ENCODE measurements around the gene HEPACAM2.

DNA sequence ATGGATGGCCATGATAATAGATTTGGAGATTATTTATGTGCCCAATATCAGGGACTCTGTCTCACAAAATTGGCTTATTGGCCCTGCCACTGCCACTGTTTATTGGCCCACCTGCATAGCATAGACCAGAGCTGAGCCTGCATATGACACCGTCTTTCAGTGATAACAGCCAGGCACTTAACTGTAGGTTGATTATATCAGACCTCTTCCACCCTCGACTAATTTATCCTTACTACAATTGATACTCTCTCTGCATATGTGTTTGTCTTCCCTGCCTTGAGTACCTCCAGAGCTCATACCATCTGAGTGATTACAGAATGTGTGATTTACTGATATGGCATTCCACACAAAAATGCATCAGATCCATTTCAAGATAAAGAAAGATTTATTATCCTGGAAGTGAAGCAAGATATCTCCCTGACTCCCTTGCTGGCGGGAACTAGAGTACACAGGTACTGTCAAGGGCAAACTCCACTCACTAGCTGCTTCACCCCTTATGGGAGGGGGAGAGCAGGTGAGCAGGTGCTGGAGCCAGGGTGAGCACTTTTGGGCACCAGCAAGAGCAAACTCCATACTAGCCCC is 65.0 kb downstream of the HEPACAM2 start:
- TF ChIP-seq EZH2 (IDR thresholded peaks at IDR 0.05; ENCODE audit: low read length, missing control alignments) = no peak
- TF ChIP-seq, protein P1, sequence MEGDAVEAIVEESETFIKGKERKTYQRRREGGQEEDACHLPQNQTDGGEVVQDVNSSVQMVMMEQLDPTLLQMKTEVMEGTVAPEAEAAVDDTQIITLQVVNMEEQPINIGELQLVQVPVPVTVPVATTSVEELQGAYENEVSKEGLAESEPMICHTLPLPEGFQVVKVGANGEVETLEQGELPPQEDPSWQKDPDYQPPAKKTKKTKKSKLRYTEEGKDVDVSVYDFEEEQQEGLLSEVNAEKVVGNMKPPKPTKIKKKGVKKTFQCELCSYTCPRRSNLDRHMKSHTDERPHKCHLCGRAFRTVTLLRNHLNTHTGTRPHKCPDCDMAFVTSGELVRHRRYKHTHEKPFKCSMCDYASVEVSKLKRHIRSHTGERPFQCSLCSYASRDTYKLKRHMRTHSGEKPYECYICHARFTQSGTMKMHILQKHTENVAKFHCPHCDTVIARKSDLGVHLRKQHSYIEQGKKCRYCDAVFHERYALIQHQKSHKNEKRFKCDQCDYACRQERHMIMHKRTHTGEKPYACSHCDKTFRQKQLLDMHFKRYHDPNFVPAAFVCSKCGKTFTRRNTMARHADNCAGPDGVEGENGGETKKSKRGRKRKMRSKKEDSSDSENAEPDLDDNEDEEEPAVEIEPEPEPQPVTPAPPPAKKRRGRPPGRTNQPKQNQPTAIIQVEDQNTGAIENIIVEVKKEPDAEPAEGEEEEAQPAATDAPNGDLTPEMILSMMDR (conservative IDR thresholded peaks at IDR 0.05 in 1 of 2, IDR thresholded peaks at IDR 0.05 in 1 of 2; ENCODE audit: low read depth in 1 of 2, low read length in 2 of 2) = no peak
